SIG-M5 (cell line): ENCODE measurements around the gene PIGR.

Experiments used
- DNase-seq: peaks from one replicate; lab custom pipeline; 2025; lab: John Stamatoyannopoulos, UW

Gene PIGR

GRCh38 chr1:206890125-206891060 lies 55.9 kb downstream of the PIGR start:
- DNase-seq = no peak

GRCh38 chr1:206887701-206888100 lies 58.6 kb downstream of the PIGR start:
- no peak for DNase-seq

- no peak for DNase-seq
These were observed 59.4 kb downstream of the PIGR start for GRCh38 chr1:206886831-206887230.

DNA sequence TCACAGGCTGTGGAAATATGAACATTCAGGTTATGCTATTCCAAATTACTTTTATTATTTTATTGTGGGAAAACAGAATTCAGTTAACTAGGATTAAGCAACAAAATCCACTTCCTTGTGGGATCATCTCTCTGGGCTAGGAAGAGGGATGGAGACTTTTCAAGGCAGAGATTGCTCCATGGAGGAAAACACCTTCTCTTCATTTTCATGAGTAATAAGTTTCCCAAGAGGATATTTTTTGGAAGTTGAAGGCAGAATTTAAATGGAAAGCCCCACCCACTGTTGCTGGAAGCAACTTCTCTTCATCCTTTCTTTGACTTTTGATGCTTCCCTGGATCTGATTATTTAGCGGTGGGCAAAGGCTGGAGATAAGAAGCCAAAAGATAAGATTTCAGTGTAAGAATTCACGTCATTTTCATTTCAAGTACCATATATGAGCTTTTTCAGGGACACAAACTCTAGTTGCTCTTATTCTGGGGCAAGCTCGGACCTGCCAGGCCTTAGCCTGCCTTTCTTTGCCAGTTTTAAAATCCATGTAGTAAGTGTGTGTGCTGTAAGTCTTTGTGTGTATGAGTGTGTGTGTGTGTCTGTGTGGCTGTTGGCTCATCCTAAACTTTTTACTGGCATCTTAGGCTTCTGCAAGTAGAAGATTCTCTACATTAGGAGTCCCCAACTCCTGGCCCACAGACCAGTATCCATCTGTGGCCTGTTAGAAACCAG lies 60.8 kb downstream of the PIGR start:
- no peak for DNase-seq

- DNase-seq = no peak
These were observed 62.4 kb downstream of the PIGR start for GRCh38 chr1:206883876-206884275.

- DNase-seq = no peak
These were observed 63.1 kb downstream of the PIGR start for GRCh38 chr1:206883160-206883559.

DNA sequence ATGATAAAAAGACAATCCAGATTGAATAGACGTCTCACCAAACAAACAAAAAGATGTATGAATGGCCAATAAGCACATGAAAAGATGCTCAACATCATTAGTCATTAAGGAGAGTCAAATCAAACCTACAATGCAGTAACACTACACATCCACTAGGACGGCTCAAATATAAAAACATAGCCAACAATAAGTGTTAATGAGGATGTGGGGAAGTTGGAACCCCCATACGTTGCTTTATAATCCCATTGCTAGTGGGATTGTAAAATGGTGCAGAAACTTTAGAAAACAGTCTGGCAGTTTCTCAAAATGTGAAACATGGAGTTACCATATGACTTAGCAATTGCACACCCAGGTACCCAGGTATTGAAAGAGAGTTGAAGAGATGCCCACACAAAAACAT lies 63.7 kb downstream of the PIGR start:
- no peak for DNase-seq

GRCh38 chr1:206880314-206880713 lies 66.0 kb downstream of the PIGR start:
- no peak for DNase-seq
